Measurements from ENCODE around the gene ZFP36L2. TPM values are rescaled to one million over a fixed set of nuclear protein-coding genes. Genes with fewer than 3 reads are reported as not detected.

The ZFP36L2 gene
- total RNA-seq, 2 donors from 2014 or later, result 117 to 256 TPM

DNA sequence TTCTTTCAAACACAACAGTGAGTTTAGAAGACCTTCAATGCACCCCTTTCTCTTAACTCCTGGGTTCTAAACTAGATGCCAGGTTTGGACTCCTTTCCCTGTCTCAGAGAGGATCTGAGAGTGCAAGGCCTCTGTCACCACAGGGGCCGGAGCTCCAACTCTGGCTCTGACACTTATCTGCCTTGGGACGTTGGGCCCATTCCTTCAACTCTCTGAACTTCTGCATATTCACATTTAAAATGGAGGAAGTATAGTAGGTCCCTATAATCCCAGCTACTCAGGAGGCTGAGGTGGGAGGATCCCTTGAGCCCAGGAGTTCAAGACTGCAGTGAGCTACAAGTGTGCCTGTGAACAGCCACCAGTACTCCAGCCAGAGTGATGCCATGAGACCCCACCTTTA lies 44.1 kb upstream of the ZFP36L2 start:
- no peak overlapping the region for H3K4me3 ChIP-seq
- peak overlapping the region; percentile 64 to 66 for H3K27ac ChIP-seq
- H3K36me3 ChIP-seq, result no peaks in the 10 kb centered on the region
- no peak for DNase-seq (ENCODE audit: low spot score)
- TF ChIP-seq POLR2A (IDR thresholded peaks at IDR 0.05), result no peak
- TF ChIP-seq, protein P1, sequence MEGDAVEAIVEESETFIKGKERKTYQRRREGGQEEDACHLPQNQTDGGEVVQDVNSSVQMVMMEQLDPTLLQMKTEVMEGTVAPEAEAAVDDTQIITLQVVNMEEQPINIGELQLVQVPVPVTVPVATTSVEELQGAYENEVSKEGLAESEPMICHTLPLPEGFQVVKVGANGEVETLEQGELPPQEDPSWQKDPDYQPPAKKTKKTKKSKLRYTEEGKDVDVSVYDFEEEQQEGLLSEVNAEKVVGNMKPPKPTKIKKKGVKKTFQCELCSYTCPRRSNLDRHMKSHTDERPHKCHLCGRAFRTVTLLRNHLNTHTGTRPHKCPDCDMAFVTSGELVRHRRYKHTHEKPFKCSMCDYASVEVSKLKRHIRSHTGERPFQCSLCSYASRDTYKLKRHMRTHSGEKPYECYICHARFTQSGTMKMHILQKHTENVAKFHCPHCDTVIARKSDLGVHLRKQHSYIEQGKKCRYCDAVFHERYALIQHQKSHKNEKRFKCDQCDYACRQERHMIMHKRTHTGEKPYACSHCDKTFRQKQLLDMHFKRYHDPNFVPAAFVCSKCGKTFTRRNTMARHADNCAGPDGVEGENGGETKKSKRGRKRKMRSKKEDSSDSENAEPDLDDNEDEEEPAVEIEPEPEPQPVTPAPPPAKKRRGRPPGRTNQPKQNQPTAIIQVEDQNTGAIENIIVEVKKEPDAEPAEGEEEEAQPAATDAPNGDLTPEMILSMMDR (IDR thresholded peaks at IDR 0.05), result no peak
- TF ChIP-seq POLR2AphosphoS5 (IDR thresholded peaks at IDR 0.05), result no peak
- no peaks in the 10 kb centered on the region for H3K27me3 ChIP-seq (replicated peaks; ENCODE audit: insufficient read depth)
- 85% methylated on average over 2 of the region's 2 CpGs for WGBS
- no peaks in the 10 kb centered on the region for H3K9me3 ChIP-seq
- H3K4me1 ChIP-seq (replicated peaks), result peaks cover 10% of the 10 kb centered on the region
- intact Hi-C loops (cut with DNase I), result no loop called here

DNA sequence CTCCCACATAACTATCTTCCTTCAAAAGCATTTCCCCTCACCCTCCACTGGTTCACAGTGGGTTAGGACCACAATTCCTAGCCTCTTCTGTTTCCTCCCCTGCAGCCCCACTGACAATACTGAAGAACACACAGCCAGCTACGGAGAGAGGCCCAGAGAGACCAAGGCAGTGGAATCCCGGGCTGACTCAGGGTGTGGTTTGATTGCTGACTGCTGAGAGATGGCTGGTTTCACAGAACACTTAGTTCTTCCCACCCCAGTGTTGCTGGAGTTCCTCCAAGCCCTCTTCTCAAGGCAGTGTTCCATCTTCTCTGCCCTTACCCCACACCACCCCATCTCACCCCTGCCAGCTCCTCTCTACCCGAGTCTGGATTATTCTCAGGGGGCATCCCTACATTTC lies 43.3 kb upstream of the ZFP36L2 start:
- Histone ChIP-seq H3K4me3 (no peak overlapping the region), H3K9me3 (no peaks in the 10 kb centered on the region), H3K4me1 (replicated peaks) (peaks cover 10% of the 10 kb centered on the region), H3K36me3 (no peaks in the 10 kb centered on the region), H3K27me3 (replicated peaks; ENCODE audit: insufficient read depth) (no peaks in the 10 kb centered on the region), H3K27ac (peak overlapping the region; percentile 64 to 66)
- peak; percentile 73 for DNase-seq (ENCODE audit: low spot score)
- intact Hi-C loops (cut with DNase I), result no loop called here
- WGBS, result 12% methylated on average over 3 of the region's 3 CpGs
- TF ChIP-seq, protein P1 (IDR thresholded peaks at IDR 0.05), result no peak
- TF ChIP-seq POLR2AphosphoS5 (IDR thresholded peaks at IDR 0.05) (peak; percentile 64), POLR2A (IDR thresholded peaks at IDR 0.05) (no peak)

DNA sequence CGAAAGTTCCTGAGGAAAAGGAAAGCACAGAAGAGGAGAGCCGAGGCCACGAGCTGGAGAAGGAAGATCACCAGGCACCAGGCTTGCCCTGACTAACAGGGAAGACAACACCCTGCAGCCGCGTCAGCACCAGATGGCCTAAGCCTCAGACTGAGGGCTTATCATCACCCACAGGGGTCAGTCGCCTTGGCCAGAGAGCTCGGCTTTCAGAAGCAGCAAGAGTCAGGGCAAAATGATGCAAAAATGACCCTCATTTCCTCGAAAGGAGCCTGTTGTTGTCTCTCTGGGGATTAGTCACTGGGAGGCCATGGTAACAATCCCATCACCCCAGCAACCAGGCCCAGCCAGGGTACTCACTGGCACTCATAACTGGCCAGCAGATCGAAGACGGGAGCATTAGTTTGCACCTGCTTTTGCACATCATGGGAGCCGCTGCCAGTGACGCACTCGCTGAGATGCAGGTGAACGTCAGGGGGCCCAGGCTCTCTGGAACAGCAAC lies 42.7 kb upstream of the ZFP36L2 start:
- TF ChIP-seq POLR2AphosphoS5 (IDR thresholded peaks at IDR 0.05) (no peak), POLR2A (IDR thresholded peaks at IDR 0.05) (no peak)
- TF ChIP-seq, protein P1 (IDR thresholded peaks at IDR 0.05), result no peak
- no peaks in the 10 kb centered on the region for H3K36me3 ChIP-seq
- intact Hi-C loops (cut with DNase I), result no loop called here
- no peak for DNase-seq (ENCODE audit: low spot score)
- no peaks in the 10 kb centered on the region for H3K27me3 ChIP-seq (replicated peaks; ENCODE audit: insufficient read depth)
- H3K4me3 ChIP-seq, result no peak overlapping the region
- 77% methylated on average over 14 of the region's 14 CpGs for WGBS
- peaks cover 10% of the 10 kb centered on the region for H3K4me1 ChIP-seq (replicated peaks)
- no peaks in the 10 kb centered on the region for H3K9me3 ChIP-seq
- peak overlapping the region; percentile 64 to 66 for H3K27ac ChIP-seq

DNA sequence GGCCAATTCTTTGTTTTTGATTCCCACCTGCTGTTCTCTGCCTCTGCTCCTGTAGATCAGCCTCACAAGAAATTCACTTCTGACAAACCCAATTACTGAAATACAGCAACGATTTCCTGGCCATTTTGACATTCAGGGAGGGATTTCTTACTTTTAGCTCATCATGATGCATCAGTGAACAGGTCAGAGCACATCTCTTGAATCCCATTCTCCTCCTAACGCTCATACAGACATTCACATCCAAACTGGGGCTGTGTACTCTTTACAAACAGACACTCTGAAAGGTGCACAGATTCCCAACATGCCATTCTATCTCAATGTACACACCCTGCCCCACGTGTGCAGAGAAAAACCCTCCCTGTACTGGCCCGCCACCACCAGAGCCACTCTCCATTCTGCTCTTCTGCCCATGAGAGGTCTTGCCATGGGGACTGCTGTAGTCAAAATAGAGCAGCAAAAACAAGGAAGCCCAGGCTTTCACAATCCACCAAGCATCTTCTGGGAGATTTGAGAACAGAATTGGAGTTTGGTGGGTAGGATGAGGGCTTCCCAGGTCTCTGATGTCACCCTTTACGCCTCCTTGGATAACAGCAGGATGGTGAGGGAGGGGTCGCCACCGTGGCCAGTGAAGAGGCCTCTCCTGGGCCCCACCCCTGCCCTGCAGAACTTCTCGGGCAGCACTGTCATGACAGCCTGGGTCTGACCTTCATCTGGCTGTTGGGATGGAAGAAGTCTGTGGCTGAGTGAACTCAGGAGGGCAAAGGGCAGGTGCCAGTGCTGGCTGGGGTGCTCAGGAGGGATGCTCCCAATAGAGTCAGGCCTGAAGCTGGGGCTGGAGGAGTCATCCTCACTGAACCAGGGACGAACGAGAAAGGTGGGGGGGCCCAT lies 41.9 kb upstream of the ZFP36L2 start:
- no peak for TF ChIP-seq POLR2A (IDR thresholded peaks at IDR 0.05)
- no peak for DNase-seq (ENCODE audit: low spot score)
- intact Hi-C loops (cut with DNase I), result no loop called here
- Histone ChIP-seq H3K9me3 (no peaks in the 10 kb centered on the region), H3K27ac (peak overlapping the region; percentile 64 to 66), H3K4me3 (no peak overlapping the region), H3K36me3 (no peaks in the 10 kb centered on the region), H3K27me3 (replicated peaks; ENCODE audit: insufficient read depth) (no peaks in the 10 kb centered on the region), H3K4me1 (replicated peaks) (peaks cover 10% of the 10 kb centered on the region)
- 67% methylated on average over 10 of the region's 10 CpGs for WGBS

DNA sequence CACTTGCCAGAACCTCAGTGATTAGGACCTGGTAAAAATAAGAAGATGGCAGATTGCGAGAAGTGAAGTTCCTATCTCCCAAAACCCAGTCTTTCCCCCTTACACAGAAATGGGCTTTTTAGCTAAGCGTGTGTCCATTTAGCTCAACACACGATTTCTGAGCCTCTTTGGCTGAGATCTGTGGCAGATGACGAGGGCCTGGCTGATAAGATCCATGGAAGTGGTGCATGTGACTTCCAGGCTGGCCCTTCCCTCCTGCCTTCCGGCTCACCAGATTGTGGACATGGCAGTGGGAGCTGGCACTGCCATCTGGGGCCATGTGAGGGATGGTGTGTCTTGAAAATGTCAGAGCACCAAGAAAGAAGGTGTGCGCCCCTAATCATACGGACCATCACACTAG lies 41.0 kb upstream of the ZFP36L2 start:
- no peaks in the 10 kb centered on the region for H3K9me3 ChIP-seq
- TF ChIP-seq POLR2AphosphoS5 (IDR thresholded peaks at IDR 0.05) (no peak), POLR2A (IDR thresholded peaks at IDR 0.05) (no peak)
- TF ChIP-seq, protein P1 (IDR thresholded peaks at IDR 0.05), result no peak
- intact Hi-C loops (cut with DNase I), result no loop called here
- no peak for DNase-seq (ENCODE audit: low spot score)
- H3K27ac ChIP-seq, result no peak overlapping the region
- 87% methylated on average over 7 of the region's 7 CpGs for WGBS
- no peaks in the 10 kb centered on the region for H3K36me3 ChIP-seq
- H3K4me3 ChIP-seq, result no peak overlapping the region
- no peaks in the 10 kb centered on the region for H3K27me3 ChIP-seq (replicated peaks; ENCODE audit: insufficient read depth)
- peaks cover 10% of the 10 kb centered on the region for H3K4me1 ChIP-seq (replicated peaks)

Data from prostate gland (tissue), 2 donors.